ENCODE measurements around the gene AHNAK2. TPM values are rescaled to one million over a fixed set of nuclear protein-coding genes. Genes with fewer than 3 reads are reported as not detected.

AHNAK2 gene
- total RNA-seq (2022; extraction: Qiagen RNA extraction; ENCODE audit: low read depth) = 178 to 245 TPM (median 196 TPM) in 5 replicates

DNA sequence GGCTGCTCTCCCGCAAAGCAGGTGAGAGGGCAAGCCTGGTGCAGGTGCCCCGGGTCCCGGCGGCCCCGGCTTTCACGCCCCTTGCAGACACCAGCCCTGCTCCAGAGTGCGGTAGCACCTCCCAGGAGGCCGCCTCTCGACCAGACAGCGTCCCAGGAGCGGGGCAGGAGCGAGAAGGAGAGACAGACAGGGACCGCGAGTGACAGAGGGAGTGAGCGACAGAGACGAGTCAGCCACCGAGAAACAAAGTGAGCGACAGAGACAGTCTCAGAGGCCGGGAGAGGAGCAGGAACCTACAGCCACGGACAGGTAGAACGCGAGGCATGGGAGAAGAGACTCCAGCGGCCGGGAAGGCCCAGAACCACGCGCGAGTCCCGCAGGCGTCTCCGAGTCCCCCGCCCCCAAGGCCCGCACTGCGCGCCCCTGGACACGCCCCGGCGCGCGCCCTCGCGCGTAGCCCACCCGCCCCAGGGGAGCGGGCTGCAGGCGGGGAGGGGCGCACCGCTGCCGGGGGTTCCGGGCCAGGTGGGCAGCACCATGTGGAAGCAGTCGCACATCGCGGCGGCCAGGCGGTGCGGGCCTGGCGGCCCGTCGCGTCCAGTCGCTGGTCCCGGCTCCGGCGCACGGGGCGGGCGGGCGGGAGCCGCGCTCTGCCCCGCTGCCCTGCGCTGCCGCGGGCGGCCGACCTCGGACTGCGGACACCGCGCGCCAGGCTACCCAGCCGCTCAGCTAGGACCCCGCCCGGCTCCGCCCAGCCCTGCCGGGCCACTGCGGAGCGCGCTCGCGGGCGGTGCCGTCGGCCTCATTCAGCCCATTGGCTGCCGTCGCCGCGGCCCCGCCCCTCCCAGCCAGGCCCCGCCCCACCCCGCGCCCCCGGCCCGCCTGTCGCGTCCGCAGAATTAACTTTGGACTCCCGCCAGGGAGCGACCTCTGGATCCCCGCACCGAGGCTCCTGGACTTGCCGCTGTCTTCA lies at the start of gene AHNAK2:
TSS of gene AHNAK2 (minus strand) at position 694 of the 973 bp plus-strand sequence. CDS start at position 557, 137 bp downstream.

DNA sequence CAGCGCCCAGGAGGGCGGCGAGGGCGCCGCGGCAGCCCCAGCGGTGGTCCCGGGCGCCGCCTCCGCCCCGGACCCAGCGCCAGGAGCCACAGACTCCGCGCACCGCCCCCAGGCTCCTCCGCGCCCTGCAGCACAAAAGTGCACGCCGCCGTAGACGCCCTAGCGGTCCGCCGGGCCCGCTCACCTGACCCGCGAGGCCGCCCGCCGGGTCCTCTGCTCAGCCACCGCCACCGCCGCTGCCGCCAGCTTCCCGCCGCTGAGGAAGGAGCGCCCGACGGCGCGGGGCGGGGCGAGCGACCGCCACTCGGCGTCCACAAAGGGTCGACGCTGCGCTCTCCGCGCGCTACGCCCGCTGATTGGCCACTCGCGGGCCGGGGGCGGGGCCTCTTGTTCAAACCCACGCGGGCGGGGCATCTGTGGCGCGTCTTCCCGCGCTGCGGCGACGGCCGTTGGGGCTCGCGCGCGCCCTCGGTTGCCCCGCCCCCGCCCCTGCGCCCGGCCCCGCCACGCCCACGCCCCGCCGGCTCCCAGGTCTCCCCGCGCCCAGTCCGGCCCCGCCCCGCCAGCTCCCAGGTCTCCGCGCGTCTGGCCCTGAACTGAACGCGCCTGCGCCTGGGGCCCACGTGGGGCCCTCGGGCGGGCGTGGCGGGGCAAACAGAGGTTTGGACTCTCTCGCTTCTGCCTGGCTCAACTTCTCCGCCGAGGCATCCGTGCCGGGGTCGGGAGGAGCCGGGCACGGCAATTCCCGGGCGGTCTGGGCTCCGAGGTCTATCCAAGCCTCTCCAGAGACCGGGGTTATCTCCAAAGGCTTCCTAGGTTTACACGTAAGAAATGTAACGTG lies 42.9 kb upstream of the AHNAK2 start, which contains the start of gene CDCA4:
TSS of gene CDCA4 (minus strand) at position 269 of the 841 bp plus-strand sequence. CDS start 9,154 bp downstream, outside the sequence.

DNA sequence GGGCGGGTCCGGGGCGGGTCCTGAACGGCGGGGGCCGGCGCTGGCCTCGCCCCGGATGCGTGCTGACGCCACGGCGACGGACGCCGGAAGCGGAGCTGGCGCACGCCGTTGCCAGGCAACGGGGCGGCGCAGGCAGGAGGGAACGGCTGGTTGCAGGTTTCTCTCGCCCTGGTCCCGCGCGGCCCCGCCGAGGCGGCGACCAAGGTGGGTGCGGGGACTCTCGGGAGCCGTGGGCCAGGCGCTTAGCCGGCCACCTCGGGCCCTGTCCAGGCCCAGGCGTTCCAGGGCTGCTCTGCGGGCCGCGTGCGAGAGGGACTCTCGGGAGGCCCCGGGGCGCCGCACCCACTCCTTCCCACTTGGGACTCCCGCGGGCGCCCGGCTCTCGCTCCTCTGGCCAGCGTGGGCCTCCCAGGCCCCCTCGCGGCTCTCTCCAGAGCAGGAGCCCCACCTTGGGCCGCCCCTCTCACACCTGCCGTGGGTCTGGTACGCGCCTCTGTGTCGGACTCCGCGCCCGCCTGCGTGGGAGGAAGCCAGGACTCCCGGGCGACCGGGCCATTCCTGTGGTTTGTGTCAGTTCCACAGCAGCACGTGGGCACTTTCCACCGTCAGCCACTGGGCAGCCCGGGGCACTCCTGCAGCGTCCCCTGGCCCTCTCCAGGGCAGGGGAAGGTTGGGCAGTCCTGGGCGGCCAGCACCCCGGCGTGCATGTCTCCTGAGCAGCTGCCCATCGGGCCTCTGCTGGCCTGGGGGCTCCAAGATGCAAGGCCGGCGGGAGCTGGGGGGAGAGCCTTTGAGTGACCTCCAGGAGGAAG lies 7.7 kb upstream of the AHNAK2 start, which contains the start of gene CLBA1:
TSS of gene CLBA1 (plus strand) at position 114 of the 812 bp plus-strand sequence. CDS start at position 758, 644 bp downstream.

DNA sequence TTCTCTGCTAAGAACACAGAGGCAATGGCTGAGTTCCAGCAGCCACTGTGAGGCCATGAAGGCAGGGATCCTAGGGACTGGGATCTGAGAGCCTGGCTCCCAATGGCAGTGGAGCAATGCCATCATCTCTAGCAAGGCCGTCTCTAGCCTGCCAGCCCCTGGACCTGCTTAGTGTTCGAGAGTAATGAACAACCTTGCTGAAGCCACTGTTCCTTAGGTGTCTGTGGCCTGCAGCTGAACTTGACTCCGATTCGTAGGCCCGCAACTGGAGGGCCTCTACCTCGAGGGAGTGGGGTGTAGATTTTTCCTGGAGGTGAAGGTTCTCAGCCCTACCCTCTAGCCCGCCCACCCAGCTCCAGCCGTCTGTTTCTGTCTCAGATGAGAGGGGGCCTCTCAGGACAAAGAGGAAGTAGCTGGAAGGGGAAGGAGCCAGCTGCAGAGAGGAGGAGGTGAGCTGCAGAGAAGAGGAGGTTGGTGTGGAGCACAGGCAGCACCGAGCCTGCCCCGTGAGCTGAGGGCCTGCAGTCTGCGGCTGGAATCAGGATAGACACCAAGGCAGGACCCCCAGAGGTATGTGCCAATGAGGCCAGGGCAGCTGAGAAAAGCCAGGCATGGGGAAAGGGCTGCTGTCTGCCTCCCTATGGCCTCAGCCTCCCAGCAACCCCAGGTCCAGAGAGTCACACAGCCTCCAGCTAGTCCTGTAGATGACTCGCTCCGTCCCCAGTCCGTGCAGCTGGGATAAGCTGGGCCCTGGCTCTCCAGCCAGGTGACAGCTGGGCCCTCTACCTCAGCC lies 53.6 kb downstream of the AHNAK2 start, which contains the start of gene PLD4:
TSS of gene PLD4 (plus strand) at position 459 of the 793 bp plus-strand sequence. CDS start 2,262 bp downstream, outside the sequence.

Other genes with a start within 250 kb of the AHNAK2 start
- 135 to 218 TPM (median 184 TPM) in 5 replicates for gene SIVA1, start 225.2 kb downstream of the AHNAK2 start, total RNA-seq (2022; extraction: Qiagen RNA extraction; ENCODE audit: low read depth)
- gene AKT1, start 182.6 kb downstream of the AHNAK2 start, total RNA-seq (2022; extraction: Qiagen RNA extraction; ENCODE audit: low read depth) = 93.7 to 110 TPM (median 103 TPM) in 5 replicates
- gene ZBTB42, start 177.3 kb downstream of the AHNAK2 start, total RNA-seq (2022; extraction: Qiagen RNA extraction; ENCODE audit: low read depth) = 2.3 to 3.5 TPM (median 2.9 TPM) in 5 replicates
- gene CEP170B, start 113.1 kb downstream of the AHNAK2 start, total RNA-seq (2022; extraction: Qiagen RNA extraction; ENCODE audit: low read depth) = 19.0 to 27.2 TPM (median 20.7 TPM) in 5 replicates
- 0.13 to 0.39 TPM (median 0.21 TPM) in 5 replicates for gene PLD4, start 53.5 kb downstream of the AHNAK2 start, total RNA-seq (2022; extraction: Qiagen RNA extraction; ENCODE audit: low read depth)
- gene CLBA1, start 7.4 kb upstream of the AHNAK2 start, total RNA-seq (2022; extraction: Qiagen RNA extraction; ENCODE audit: low read depth) = 13.6 to 17.5 TPM (median 15.7 TPM) in 5 replicates
- 47.1 to 53.6 TPM (median 49.1 TPM) in 5 replicates for gene CDCA4, start 42.7 kb upstream of the AHNAK2 start, total RNA-seq (2022; extraction: Qiagen RNA extraction; ENCODE audit: low read depth)
- 0.34 to 0.81 TPM (median 0.51 TPM) in 5 replicates for gene GPR132, start 87.1 kb upstream of the AHNAK2 start, total RNA-seq (2022; extraction: Qiagen RNA extraction; ENCODE audit: low read depth)
- 16.8 to 25.0 TPM (median 21.5 TPM) in 5 replicates for gene JAG2, start 190.4 kb upstream of the AHNAK2 start, total RNA-seq (2022; extraction: Qiagen RNA extraction; ENCODE audit: low read depth)
- gene NUDT14, start 202.9 kb upstream of the AHNAK2 start, total RNA-seq (2022; extraction: Qiagen RNA extraction; ENCODE audit: low read depth) = 20.5 to 44.8 TPM (median 40.8 TPM) in 5 replicates